Kidney glomerular epithelial cell (primary cell): ENCODE results near the gene KLF16.
A peak's percentile ranks its signal among the peaks of the same experiment; 100 is the strongest.

ENCODE experiments used
- DNase-seq: peaks from one replicate; lab custom pipeline; 2025; lab: John Stamatoyannopoulos, UW

The KLF16 gene

GRCh38 chr19:1819341-1820255 lies 43.8 kb downstream of the KLF16 start:
- no peak for DNase-seq

DNA sequence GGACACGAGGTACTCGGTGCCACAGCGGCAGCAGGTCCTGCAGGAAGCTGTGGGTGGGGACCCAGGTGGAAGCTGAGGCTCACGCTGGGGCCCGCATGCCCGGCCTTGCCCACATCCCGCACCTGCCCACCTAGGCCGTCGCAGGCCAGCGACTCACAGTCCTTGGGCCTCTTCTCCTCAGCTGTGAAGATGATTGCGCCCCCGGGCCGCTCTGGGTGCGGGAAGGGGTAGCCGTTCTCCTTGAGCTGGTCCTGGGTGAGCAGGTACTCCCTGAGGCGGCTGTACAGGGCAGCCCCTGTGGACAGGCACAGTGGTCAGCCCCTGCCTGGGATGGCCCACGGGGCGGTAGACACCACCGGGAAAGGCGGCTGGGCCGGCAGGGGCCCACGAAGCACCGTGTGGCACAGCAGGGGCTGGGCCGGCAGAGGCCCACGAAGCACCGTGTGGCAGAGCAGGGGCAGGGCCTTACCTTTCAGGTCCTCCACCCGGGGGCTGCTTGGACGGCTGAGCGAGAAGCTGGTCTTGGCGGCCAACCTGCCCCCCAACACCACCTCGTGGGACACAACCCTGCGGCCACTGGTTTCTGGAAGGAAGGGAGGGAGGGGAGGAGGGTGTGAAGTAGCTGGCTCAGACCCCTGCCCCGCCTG lies 44.7 kb downstream of the KLF16 start:
- no peak for DNase-seq

- DNase-seq = no peak
Observed at GRCh38 chr19:1817553-1818179, 45.7 kb downstream of the KLF16 start.

GRCh38 chr19:1816530-1817298 lies 46.7 kb downstream of the KLF16 start:
- no peak for DNase-seq

- no peak for DNase-seq
Observed at GRCh38 chr19:1815605-1816529, 47.5 kb downstream of the KLF16 start.

GRCh38 chr19:1814833-1815604 lies 48.4 kb downstream of the KLF16 start:
- no peak for DNase-seq

- no peak for DNase-seq
Observed at GRCh38 chr19:1814391-1814790, 49.0 kb downstream of the KLF16 start.

- no peak for DNase-seq
Observed at GRCh38 chr19:1813192-1814182, 49.9 kb downstream of the KLF16 start.

GRCh38 chr19:1812426-1813191 lies 50.8 kb downstream of the KLF16 start:
- peak; percentile 94 for DNase-seq

GRCh38 chr19:1811942-1812425 lies 51.4 kb downstream of the KLF16 start, which contains the start of gene ATP8B3:
Gene ATP8B3, minus strand, starts transcription at chr19:1812276. Its CDS starts 540 bp downstream, at chr19:1811736.
- DNase-seq = no peak

DNA sequence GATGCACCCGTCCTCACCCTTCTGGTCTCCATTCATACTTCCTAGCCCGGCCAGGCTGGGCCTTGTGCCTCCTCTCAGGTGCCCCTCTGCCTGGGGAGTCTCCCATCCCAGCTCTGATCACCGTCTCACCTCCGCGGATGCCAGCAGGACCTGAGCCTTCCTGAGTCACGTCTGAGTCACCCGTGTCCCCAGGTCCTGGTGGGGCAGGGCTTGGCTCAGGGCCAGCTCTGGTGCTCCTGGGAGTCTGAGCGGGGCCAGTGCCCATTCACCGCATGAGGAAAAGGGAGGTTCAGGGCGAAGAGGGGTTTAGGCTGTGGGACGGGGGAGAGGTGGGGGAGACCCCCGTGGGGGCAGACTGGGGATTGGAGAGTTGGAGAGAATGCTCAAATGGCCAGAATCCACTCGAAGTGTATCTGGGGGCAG lies 51.9 kb downstream of the KLF16 start:
- DNase-seq = peak; percentile 41

- DNase-seq = no peak
Observed at GRCh38 chr19:1810439-1811160, 52.8 kb downstream of the KLF16 start.

DNA sequence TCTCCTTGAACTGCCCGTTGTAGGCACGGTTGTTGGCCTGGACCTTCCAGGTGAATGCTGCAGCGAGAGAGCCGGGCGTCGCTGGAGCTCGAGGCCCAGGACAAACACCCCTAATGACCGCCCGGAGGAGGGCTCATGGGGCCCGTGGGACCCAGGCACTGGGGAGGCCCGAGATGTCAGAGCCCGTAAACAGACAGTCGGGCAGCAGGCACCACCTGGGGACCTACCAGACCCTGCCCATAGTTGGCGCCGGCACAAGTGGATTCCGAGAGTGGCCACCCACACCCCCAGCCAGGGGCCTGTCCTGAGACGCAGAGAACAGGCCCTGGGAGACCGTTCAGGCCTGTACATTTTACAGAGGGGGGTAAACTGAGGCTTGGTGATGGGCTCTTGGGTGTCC lies 53.7 kb downstream of the KLF16 start:
- no peak for DNase-seq

GRCh38 chr19:1808395-1808731 lies 55.0 kb downstream of the KLF16 start:
- no peak for DNase-seq

GRCh38 chr19:1807695-1808394 lies 55.5 kb downstream of the KLF16 start:
- DNase-seq = no peak

DNA sequence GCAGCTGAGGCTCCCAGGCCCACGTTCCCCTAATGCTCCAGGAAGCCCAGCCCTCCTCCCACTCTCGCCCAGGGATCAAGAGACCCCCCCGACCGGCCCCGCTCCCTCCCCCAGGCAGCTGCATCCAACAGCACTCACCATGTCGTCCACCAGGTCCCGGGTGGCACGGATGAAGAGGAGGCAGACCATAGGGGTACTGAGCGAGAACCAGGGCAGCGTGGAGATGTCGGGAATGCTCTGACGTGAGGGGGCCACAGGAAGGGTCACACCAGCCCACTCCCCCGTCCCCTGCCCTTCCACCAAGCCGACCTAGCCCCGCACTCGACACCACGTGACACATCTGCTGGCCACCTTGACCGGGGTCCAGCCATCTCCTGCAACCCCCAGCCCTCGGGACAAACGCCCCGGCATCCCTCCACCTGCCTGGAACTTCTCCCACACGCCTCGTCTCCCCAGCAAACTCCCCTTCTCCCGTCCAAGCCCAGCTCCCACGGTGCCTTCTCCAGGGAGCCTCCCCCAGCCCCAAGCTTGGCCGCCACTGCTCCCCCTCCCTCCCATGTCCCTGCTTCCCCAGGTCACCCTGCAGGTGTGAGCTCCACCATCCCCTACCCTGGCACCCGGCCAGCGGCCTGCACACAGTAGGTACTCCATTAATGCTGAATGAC lies 56.2 kb downstream of the KLF16 start:
- no peak for DNase-seq
